ENCODE measurements around the gene KCNIP1.

KCNIP1 gene

GRCh38 chr5:170638051-170638450, 134.2 kb downstream of the KCNIP1 start:
- Mint-ChIP-seq H3K27me3 (peaks cover 11% of the 10 kb centered on the region), H3K9me3 (no peaks in the 10 kb centered on the region), H3K4me3 (no peak overlapping the region), H3K4me1 (peaks cover 17% of the 10 kb centered on the region), H3K36me3 (no peaks in the 10 kb centered on the region), H3K27ac (no peak overlapping the region)

GRCh38 chr5:170638454-170639220, 134.8 kb downstream of the KCNIP1 start:
- Mint-ChIP-seq H3K4me1 (peaks cover 11% of the 10 kb centered on the region), H3K36me3 (no peaks in the 10 kb centered on the region), H3K27ac (no peak overlapping the region), H3K27me3 (peaks cover 13% of the 10 kb centered on the region), H3K4me3 (no peak overlapping the region), H3K9me3 (no peaks in the 10 kb centered on the region)

DNA sequence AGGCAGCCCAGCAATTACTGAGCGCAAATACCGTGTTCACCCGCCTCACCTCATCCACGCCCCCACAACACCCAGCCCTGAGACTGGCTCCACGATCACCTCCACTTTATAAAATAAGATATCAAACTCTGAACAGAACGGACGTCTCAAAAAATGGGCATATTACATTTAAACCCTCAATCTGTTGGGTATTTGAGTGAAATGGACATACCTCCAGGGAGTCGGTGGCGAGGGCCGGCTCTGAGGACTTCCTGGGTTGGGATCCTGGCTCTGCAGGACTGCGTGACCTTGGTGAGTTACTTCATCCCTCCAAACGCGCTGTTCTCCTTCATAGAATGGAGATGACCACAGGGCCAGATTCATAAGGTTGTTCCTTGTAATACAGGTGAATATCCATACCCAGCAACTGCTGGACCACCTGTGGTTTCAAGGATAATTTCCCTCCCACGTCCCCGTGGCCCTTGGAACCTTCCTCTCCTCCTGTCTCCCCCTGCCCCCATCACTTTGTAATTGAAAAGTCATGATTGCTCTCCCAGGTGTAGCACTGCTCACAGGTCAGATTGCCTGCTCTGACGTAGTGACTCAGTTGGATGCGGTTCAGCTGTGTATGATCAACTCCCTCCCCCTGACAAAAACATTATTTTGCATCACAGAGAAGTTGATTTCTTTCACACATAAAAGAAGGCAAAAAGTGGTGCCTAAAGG, 135.6 kb downstream of the KCNIP1 start:
- no peak overlapping the region for H3K4me3 Mint-ChIP-seq
- H3K9me3 Mint-ChIP-seq, result no peaks in the 10 kb centered on the region
- H3K27ac Mint-ChIP-seq, result no peak overlapping the region
- H3K4me1 Mint-ChIP-seq, result peaks cover 4% of the 10 kb centered on the region
- no peaks in the 10 kb centered on the region for H3K36me3 Mint-ChIP-seq
- H3K27me3 Mint-ChIP-seq, result peaks cover 17% of the 10 kb centered on the region

GRCh38 chr5:170640731-170641588, 137.1 kb downstream of the KCNIP1 start:
- H3K4me3 Mint-ChIP-seq, result no peak overlapping the region
- H3K27me3 Mint-ChIP-seq, result peaks cover 24% of the 10 kb centered on the region
- no peaks in the 10 kb centered on the region for H3K36me3 Mint-ChIP-seq
- no peaks in the 10 kb centered on the region for H3K9me3 Mint-ChIP-seq
- H3K4me1 Mint-ChIP-seq, result no peaks in the 10 kb centered on the region
- no peak overlapping the region for H3K27ac Mint-ChIP-seq

DNA sequence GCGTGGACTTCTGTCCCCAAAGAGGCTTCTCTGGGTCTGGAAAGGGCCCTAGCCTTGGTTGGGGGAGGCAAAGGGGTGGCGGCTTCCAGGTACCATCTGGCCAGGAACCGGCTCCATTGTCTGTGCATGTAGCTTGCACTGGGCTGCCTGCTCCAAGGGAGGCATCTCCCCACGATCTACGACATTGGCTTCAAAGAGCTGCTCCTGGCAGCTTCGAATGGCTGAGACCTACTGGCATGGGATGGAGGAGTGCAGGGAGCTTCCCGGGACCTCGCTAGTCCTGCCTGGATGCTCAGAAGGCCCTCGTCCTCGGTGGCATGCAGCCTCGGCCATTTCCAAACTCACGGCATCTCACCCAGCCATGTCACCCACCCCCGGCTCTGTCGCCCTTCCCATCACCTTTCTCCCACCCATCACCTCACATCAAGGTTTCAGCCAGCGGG, 137.8 kb downstream of the KCNIP1 start:
- Mint-ChIP-seq H3K9me3 (no peaks in the 10 kb centered on the region), H3K4me1 (no peaks in the 10 kb centered on the region), H3K4me3 (no peak overlapping the region), H3K27ac (no peak overlapping the region), H3K27me3 (peaks cover 24% of the 10 kb centered on the region), H3K36me3 (no peaks in the 10 kb centered on the region)

GRCh38 chr5:170642066-170642735, 138.4 kb downstream of the KCNIP1 start:
- no peak overlapping the region for H3K27ac Mint-ChIP-seq
- no peaks in the 10 kb centered on the region for H3K4me1 Mint-ChIP-seq
- H3K4me3 Mint-ChIP-seq, result no peak overlapping the region
- H3K36me3 Mint-ChIP-seq, result no peaks in the 10 kb centered on the region
- H3K9me3 Mint-ChIP-seq, result no peaks in the 10 kb centered on the region
- H3K27me3 Mint-ChIP-seq, result peaks cover 24% of the 10 kb centered on the region

DNA sequence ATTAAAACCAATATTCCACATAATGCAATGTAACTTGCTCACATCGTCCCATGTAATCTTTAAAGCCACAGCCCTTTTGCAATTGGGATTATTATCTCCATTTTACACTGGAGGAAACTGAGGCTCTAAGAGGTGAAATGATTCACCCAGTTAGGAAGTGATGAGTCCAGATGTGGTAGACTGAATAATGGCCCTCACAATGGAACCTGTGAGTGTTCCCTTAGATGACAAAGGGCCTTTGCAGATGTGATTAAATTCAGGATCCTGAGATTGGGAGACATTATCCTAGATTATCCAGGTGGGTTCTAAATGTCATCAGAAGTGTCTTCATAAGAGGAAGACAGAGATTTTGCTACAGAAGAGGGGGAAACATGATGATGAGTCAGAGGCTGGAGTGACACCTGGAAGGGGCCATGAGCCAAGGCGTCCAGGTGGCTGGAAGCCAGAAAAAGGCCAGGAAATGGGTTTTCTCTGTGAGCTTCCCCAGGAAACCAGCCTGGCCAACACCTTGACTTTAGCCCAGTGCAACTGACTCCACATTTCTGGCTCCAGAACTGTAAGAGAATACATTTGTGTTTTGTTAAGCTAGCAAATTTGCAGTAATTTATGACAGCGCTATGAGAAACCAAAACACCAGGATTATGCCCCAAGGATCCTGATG, 139.1 kb downstream of the KCNIP1 start:
- Mint-ChIP-seq H3K27ac (no peak overlapping the region), H3K9me3 (no peaks in the 10 kb centered on the region), H3K36me3 (no peaks in the 10 kb centered on the region), H3K4me3 (no peak overlapping the region), H3K4me1 (no peaks in the 10 kb centered on the region), H3K27me3 (peaks cover 24% of the 10 kb centered on the region)

DNA sequence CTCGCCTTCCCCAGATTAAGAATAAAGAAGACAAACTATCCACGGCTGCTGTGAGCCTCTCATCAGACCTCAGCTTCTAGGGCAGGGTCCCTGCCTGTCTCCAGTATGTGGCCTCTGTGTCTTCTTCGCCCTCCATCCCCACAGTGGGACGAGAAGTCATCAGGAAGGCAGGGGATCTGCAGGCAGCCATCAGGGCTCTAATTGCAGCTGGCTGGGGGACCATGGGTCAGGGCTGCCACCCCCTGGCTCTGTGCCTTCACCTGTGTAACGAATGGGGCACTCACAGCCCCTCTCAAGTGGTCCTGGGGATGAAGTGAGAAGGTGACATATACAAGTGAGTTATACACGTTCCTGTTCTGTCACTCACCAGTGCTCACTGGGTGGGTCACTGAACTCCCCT, 139.8 kb downstream of the KCNIP1 start:
- Mint-ChIP-seq H3K4me1 (no peaks in the 10 kb centered on the region), H3K4me3 (no peak overlapping the region), H3K36me3 (no peaks in the 10 kb centered on the region), H3K27ac (no peak overlapping the region), H3K9me3 (no peaks in the 10 kb centered on the region), H3K27me3 (peaks cover 22% of the 10 kb centered on the region)

- H3K9me3 Mint-ChIP-seq, result no peaks in the 10 kb centered on the region
- no peak overlapping the region for H3K27ac Mint-ChIP-seq
- no peak overlapping the region for H3K4me3 Mint-ChIP-seq
- no peaks in the 10 kb centered on the region for H3K36me3 Mint-ChIP-seq
- peaks cover 21% of the 10 kb centered on the region for H3K27me3 Mint-ChIP-seq
- no peaks in the 10 kb centered on the region for H3K4me1 Mint-ChIP-seq
These were observed 140.7 kb downstream of the KCNIP1 start for GRCh38 chr5:170644501-170644900.

GRCh38 chr5:170648541-170648940, 144.7 kb downstream of the KCNIP1 start:
- no peak overlapping the region for H3K27ac Mint-ChIP-seq
- no peaks in the 10 kb centered on the region for H3K4me1 Mint-ChIP-seq
- no peak overlapping the region for H3K4me3 Mint-ChIP-seq
- peaks cover 12% of the 10 kb centered on the region for H3K27me3 Mint-ChIP-seq
- H3K36me3 Mint-ChIP-seq, result no peaks in the 10 kb centered on the region
- H3K9me3 Mint-ChIP-seq, result no peaks in the 10 kb centered on the region

- no peaks in the 10 kb centered on the region for H3K36me3 Mint-ChIP-seq
- H3K27me3 Mint-ChIP-seq, result peaks cover 2% of the 10 kb centered on the region
- no peaks in the 10 kb centered on the region for H3K9me3 Mint-ChIP-seq
- no peak overlapping the region for H3K27ac Mint-ChIP-seq
- H3K4me1 Mint-ChIP-seq, result no peaks in the 10 kb centered on the region
- H3K4me3 Mint-ChIP-seq, result no peak overlapping the region
These were observed 147.0 kb downstream of the KCNIP1 start for GRCh38 chr5:170650850-170651249.

- Mint-ChIP-seq H3K4me1 (no peaks in the 10 kb centered on the region), H3K9me3 (no peaks in the 10 kb centered on the region), H3K27me3 (peaks cover 2% of the 10 kb centered on the region), H3K27ac (no peak overlapping the region), H3K4me3 (no peak overlapping the region), H3K36me3 (no peaks in the 10 kb centered on the region)
These were observed 147.9 kb downstream of the KCNIP1 start for GRCh38 chr5:170651604-170652277.

DNA sequence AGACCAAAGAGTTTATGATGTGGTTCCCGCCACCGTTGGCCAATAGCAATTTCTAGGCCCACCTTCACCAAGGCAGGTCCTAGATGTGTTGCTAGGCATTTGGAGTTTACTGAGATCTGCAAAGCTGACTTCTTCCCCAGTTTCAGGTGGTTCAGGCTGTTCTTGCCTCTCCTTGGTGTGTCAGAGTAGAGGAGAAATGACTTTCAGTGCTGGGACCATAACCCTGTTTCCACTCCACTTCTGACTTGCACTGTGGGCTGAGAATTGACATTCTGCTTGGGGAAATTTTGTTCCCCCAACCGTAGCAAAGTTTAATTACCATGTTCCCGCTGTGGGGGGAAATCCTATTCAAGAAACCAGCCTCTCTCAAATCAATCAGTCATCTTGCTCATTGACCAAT, 151.7 kb downstream of the KCNIP1 start:
- H3K4me3 Mint-ChIP-seq, result no peak overlapping the region
- H3K4me1 Mint-ChIP-seq, result no peaks in the 10 kb centered on the region
- H3K9me3 Mint-ChIP-seq, result no peaks in the 10 kb centered on the region
- H3K36me3 Mint-ChIP-seq, result no peaks in the 10 kb centered on the region
- H3K27ac Mint-ChIP-seq, result no peak overlapping the region
- peaks cover 6% of the 10 kb centered on the region for H3K27me3 Mint-ChIP-seq

DNA sequence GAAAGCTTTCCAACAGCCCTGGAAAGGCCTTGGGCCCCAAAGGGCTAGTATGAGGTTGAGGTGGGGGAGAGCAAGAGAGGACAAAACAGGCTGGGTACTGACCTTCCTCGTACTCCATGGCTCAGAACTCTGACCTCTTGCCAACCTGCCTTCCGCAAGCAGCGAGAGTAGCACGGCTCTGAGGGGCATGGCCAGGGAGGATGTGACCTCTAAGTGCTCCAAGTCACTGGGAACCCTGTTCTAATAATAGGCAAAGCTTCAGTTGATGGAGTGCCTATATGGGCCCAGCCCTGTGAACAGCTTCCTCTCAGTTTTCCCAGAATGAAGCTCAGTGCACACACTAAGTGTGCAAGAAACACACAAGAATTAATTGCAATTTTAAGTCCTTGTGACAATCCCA, 152.1 kb downstream of the KCNIP1 start:
- no peak overlapping the region for H3K27ac Mint-ChIP-seq
- no peaks in the 10 kb centered on the region for H3K4me1 Mint-ChIP-seq
- H3K4me3 Mint-ChIP-seq, result no peak overlapping the region
- peaks cover 4% of the 10 kb centered on the region for H3K27me3 Mint-ChIP-seq
- no peaks in the 10 kb centered on the region for H3K36me3 Mint-ChIP-seq
- no peaks in the 10 kb centered on the region for H3K9me3 Mint-ChIP-seq

All from activated naive CD4-positive, alpha-beta T cell treated with anti-CD3 and anti-CD28 coated beads, Interleukin-2, amount 50 U/mL, for 24 hours (primary cell).